ENCODE results near the gene PLET1. TPM values are rescaled to one million over a fixed set of nuclear protein-coding genes. Genes with fewer than 3 reads are reported as not detected.

Gene PLET1
- total and polyA plus RNA-seq, 2 of the 8 experiments (the other 6 are each of a cell fraction or from before 2014, with no cell fraction given): not detected

DNA sequence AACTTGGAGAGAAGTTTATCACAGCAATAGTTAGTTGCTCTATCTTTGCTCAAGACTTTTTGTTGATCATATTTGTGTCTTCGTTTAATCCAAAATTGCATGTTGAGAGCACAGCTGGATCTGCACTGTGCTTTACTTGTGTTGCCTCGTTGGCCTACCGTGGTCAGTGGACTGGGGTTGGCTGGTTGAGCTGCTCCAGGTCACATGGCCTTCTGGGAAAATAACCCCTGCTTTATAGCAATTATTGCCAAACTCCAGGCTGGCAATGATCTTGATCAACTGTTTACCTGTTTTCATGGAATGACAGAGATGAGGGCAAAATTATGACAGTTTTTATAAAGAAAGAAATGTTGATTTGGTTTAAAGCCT, 5.7 kb upstream of the PLET1 start:
- Histone ChIP-seq H2BK15ac (ENCODE audit: low read length) (no peak overlapping the region), H3K4me3 (ENCODE audit: extremely low read depth in 1 of 4, insufficient read depth in 2 of 4, low read depth in 3 of 4, low read length in 4 of 4) (no peak overlapping the region), H4K8ac (ENCODE audit: extremely low read depth, insufficient read depth, low read length) (no peak overlapping the region), H4K5ac (ENCODE audit: insufficient read length, low read depth, low read length) (no peak overlapping the region), H3K79me2 (ENCODE audit: control insufficient read depth in 1 of 2, insufficient read depth in 2 of 2, low read length in 2 of 2) (no peaks in the 10 kb centered on the region), H2BK5ac (ENCODE audit: low read depth, low read length) (no peak overlapping the region), H2BK20ac (ENCODE audit: low read length) (no peak overlapping the region), H3K56ac (replicated peaks; ENCODE audit: insufficient read length, low read depth, low read length) (no peak overlapping the region), H3K9ac (replicated peaks in 1 of 4; ENCODE audit: extremely low read depth in 1 of 4, low read depth in 3 of 4, low read length in 3 of 4) (no peak overlapping the region), H2AK5ac (ENCODE audit: low read depth, low read length) (no peak overlapping the region), H3K23ac (ENCODE audit: insufficient read length) (no peak overlapping the region), H4K91ac (replicated peaks; ENCODE audit: insufficient read length, low read length) (no peak overlapping the region), H2BK12ac (ENCODE audit: low read depth, low read length) (no peak overlapping the region), H2AFZ (ENCODE audit: low read length) (no peak overlapping the region), H3K23me2 (ENCODE audit: low read depth, low read length) (no peaks in the 10 kb centered on the region; the same call in 1 of the 2 replicates), H4K20me1 (replicated peaks in 1 of 2; ENCODE audit: control insufficient read depth in 1 of 2, insufficient read depth in 2 of 2, low read length in 2 of 2) (no peaks in the 10 kb centered on the region), H3K36me3 (ENCODE audit: control insufficient read depth in 2 of 4, insufficient read depth in 4 of 4, low read length in 3 of 4) (no peaks in the 10 kb centered on the region), H3K4ac (replicated peaks; ENCODE audit: insufficient read length, low read depth, low read length) (no peak overlapping the region), H3K4me2 (ENCODE audit: insufficient read depth in 1 of 2, low read depth in 2 of 2, low read length in 2 of 2) (no peak overlapping the region), H2BK120ac (replicated peaks; ENCODE audit: low read depth, low read length) (no peak overlapping the region), H3K27me3 (replicated peaks in 1 of 4; ENCODE audit: control insufficient read depth in 3 of 4, extremely low read depth in 1 of 4, insufficient read depth in 3 of 4, low read length in 3 of 4) (0 out of 7 replicates have a peak, but pooled peaks cover 0 to 3% (median 0%) of the 10 kb centered on the region in 4 experiments), H3K18ac (ENCODE audit: extremely low read depth, low read length) (no peak overlapping the region), H3K27ac (ENCODE audit: low read depth, low read length) (no peak overlapping the region), H3K14ac (ENCODE audit: insufficient read length) (no peak overlapping the region), H3K4me1 (replicated peaks in 1 of 4; ENCODE audit: control insufficient read depth in 3 of 4, insufficient read depth in 4 of 4, low read length in 3 of 4) (no peaks in the 10 kb centered on the region), H3K79me1 (ENCODE audit: low read depth, low read length) (no peaks in the 10 kb centered on the region), H3K9me3 (ENCODE audit: insufficient read depth in 2 of 2, low read depth in 1 of 2, low read length in 1 of 2) (no peaks in the 10 kb centered on the region)
- POLR2A ChIA-PET (ENCODE audit: partially characterized antibody): no interaction called here
- DNase-seq (ENCODE audit: low read depth in 1 of 2, low spot score in 2 of 2) (no peak), FAIRE-seq (no peak)
- WGBS, 2 experiments (ENCODE audit: extremely low coverage in 1 of 2, insufficient coverage in 1 of 2, insufficient read length in 1 of 2, insufficient replicate concordance in 2 of 2, low coverage in 1 of 2, low lambda C conversion rate in 2 of 2, missing lambda C conversion rate in 1 of 2): 98% methylated on average over 3 of the region's 3 CpGs; no CpG with 5 or more reads in 1 of the 2 experiments
- CTCF ChIA-PET (ENCODE audit: partially characterized antibody): interaction anchor here (0.6 to 6.2 kb wide), 2 partner anchors 14 to 562 kb away, joined by 3 to 29 read pairs; no protein-coding TSS in a partner anchor
- no peak for TF ChIP-seq CEBPB (IDR thresholded peaks at IDR 0.05; ENCODE audit: low read depth, low read length)
- no peak for TF ChIP-seq ZNF274 (IDR thresholded peaks at IDR 0.05; ENCODE audit: borderline replicate concordance, extremely low read depth, low read length)
- TF ChIP-seq GABPA (IDR thresholded peaks at IDR 0.05; ENCODE audit: borderline replicate concordance, insufficient read depth, low read length): no peak
- TF ChIP-seq CBX8 (IDR thresholded peaks at IDR 0.05; ENCODE audit: borderline replicate concordance, low read depth, low read length): no peak
- TF ChIP-seq JUN (IDR thresholded peaks at IDR 0.05; ENCODE audit: low read depth, low read length): no peak
- TF ChIP-seq SIRT6 (IDR thresholded peaks at IDR 0.05; ENCODE audit: low read length): no peak
- TF ChIP-seq GTF2F1 (IDR thresholded peaks at IDR 0.05; ENCODE audit: borderline replicate concordance, low read depth, low read length): no peak
- TF ChIP-seq NANOG (IDR thresholded peaks at IDR 0.05; ENCODE audit: insufficient read depth, low read depth, low read length, poor library complexity, severe bottlenecking): no peak
- TF ChIP-seq BACH1 (IDR thresholded peaks at IDR 0.05; ENCODE audit: low read length): no peak
- TF ChIP-seq CBX5 (IDR thresholded peaks at IDR 0.05; ENCODE audit: low read depth, low read length): no peak
- no peak for TF ChIP-seq TCF12 (IDR thresholded peaks at IDR 0.05; ENCODE audit: low read depth, low read length)
- TF ChIP-seq SUZ12 (IDR thresholded peaks at IDR 0.05; ENCODE audit: low read length): no peak
- TF ChIP-seq TAF1 (IDR thresholded peaks at IDR 0.05; ENCODE audit: low read depth, low read length): no peak
- TF ChIP-seq, protein P1, sequence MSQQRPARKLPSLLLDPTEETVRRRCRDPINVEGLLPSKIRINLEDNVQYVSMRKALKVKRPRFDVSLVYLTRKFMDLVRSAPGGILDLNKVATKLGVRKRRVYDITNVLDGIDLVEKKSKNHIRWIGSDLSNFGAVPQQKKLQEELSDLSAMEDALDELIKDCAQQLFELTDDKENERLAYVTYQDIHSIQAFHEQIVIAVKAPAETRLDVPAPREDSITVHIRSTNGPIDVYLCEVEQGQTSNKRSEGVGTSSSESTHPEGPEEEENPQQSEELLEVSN (IDR thresholded peaks at IDR 0.05): no peak
- no peak for TF ChIP-seq CREB1 (IDR thresholded peaks at IDR 0.05)
